HT-29 (cell line): ENCODE measurements around the gene DOCK9. TPM values are rescaled to one million over a fixed set of nuclear protein-coding genes. Genes with fewer than 3 reads are reported as not detected.

Experiments
- DNase-seq: peaks from one replicate; pipeline ENCODE4 v3.0.0-alpha.2; 2015; ENCODE audit warnings: low spot score
- total RNA-seq: library from RNA; depleted of rRNA; stranded (reverse); fragments of >200 nt; shearing (Covaris generic); gene quantifications from 2 replicates; pipeline ENCODE4 v1.2.3, GENCODE V29; 2014; rRNA removed

The DOCK9 gene
- total RNA-seq: 44.2 and 51.0 TPM in 2 replicates

- DNase-seq: peak; percentile 75
Observed at GRCh38 chr13:98977568-98978265, at the start of gene DOCK9. DOCK9 (minus strand) TSS chr13:98978064; CDS start chr13:98977909, 155 bp downstream.

- no peak for DNase-seq
Observed at GRCh38 chr13:99027260-99027659, 49.4 kb upstream of the DOCK9 start.

- DNase-seq: no peak
Observed at GRCh38 chr13:99022941-99023340, 45.1 kb upstream of the DOCK9 start.

GRCh38 chr13:99018418-99019180 is 40.7 kb upstream of the DOCK9 start:
- no peak for DNase-seq

- no peak for DNase-seq
Observed at GRCh38 chr13:99015606-99016490, 38.0 kb upstream of the DOCK9 start.

- no peak for DNase-seq
Observed at GRCh38 chr13:99014522-99014921, 36.7 kb upstream of the DOCK9 start.

GRCh38 chr13:99013951-99014350 is 36.1 kb upstream of the DOCK9 start:
- DNase-seq: no peak

- no peak for DNase-seq
Observed at GRCh38 chr13:99012539-99012938, 34.7 kb upstream of the DOCK9 start.

- no peak for DNase-seq
Observed at GRCh38 chr13:99009987-99010551, 32.2 kb upstream of the DOCK9 start.

- DNase-seq: no peak
Observed at GRCh38 chr13:99008577-99008976, 30.7 kb upstream of the DOCK9 start.

GRCh38 chr13:99007414-99007986 is 29.6 kb upstream of the DOCK9 start:
- DNase-seq: no peak

GRCh38 chr13:99005609-99006008 is 27.7 kb upstream of the DOCK9 start:
- DNase-seq: no peak

GRCh38 chr13:99004978-99005377 is 27.1 kb upstream of the DOCK9 start:
- DNase-seq: no peak

- no peak for DNase-seq
Observed at GRCh38 chr13:99003851-99004471, 26.1 kb upstream of the DOCK9 start.

- DNase-seq: no peak
Observed at GRCh38 chr13:99003186-99003585, 25.3 kb upstream of the DOCK9 start.

- DNase-seq: no peak
Observed at GRCh38 chr13:99002172-99002710, 24.4 kb upstream of the DOCK9 start.

- no peak for DNase-seq
Observed at GRCh38 chr13:99000137-99000536, 22.3 kb upstream of the DOCK9 start.

GRCh38 chr13:98999639-98999952 is 21.7 kb upstream of the DOCK9 start:
- no peak for DNase-seq

GRCh38 chr13:98998831-98999638 is 21.2 kb upstream of the DOCK9 start:
- no peak for DNase-seq
